A673 (cell line): Measurements from ENCODE around the gene ALB. TPM values are rescaled to one million over a fixed set of nuclear protein-coding genes. Genes with fewer than 3 reads are reported as not detected.

Experiments
- BruUV-seq: library from RNA; stranded (reverse); fragments of 400-500 nt; replicated peaks from 2 replicates; lab custom pipeline; 2021; lab: Mats Ljungman, UMichigan
- CTCF ChIA-PET: fragments of 300-600 bp; sonication (Branson Sonifier 250); formaldehyde crosslinking; loops from one replicate; lab custom pipeline; 2022; ENCODE audit warnings: antibody characterized with exemption; lab: Charles Lee
- POLR2A ChIA-PET: fragments of 300-600 bp; sonication (Branson Sonifier 250); formaldehyde crosslinking; loops from one replicate; lab custom pipeline; 2022; ENCODE audit warnings: antibody characterized with exemption; ENCODE audit not compliant: low non-redundant PET; lab: Charles Lee
- DNase-seq: peaks from one replicate; pipeline ENCODE4 v3.0.0-alpha.2; 2015; ENCODE audit warnings: low spot score
- H3K27ac ChIP-seq: fragments of 200-600 bp; sonication (generic); 2 replicates; pipeline ENCODE4 v1.5.1; 2016; ENCODE audit warnings: mixed run types, low read depth, mild to moderate bottlenecking, mixed read lengths, antibody characterized with exemption, low read length; ENCODE audit not compliant: poor library complexity, severe bottlenecking
- H3K27me3 ChIP-seq: fragments of 200-600 bp; sonication (generic); replicated peaks from 2 replicates; pipeline ENCODE4 v1.6.1; 2017; ENCODE audit warnings: mixed run types, low read depth, mild to moderate bottlenecking, mixed read lengths, antibody characterized with exemption, low read length; ENCODE audit not compliant: insufficient read depth, poor library complexity
- H3K36me3 ChIP-seq: fragments of 200-600 bp; sonication (generic); 2 replicates; pipeline ENCODE4 v1.6.1; 2016; ENCODE audit warnings: mixed run types, mild to moderate bottlenecking, mixed read lengths, antibody characterized with exemption, low read length; ENCODE audit not compliant: insufficient read depth, poor library complexity, severe bottlenecking
- H3K4me1 ChIP-seq: fragments of 200-600 bp; sonication (generic); 2 replicates; pipeline ENCODE4 v1.6.1; 2017; ENCODE audit warnings: mixed run types, mild to moderate bottlenecking, mixed read lengths, antibody characterized with exemption, low read length; ENCODE audit not compliant: insufficient read depth, poor library complexity, severe bottlenecking
- H3K4me3 ChIP-seq: fragments of 200-600 bp; sonication (generic); 2 replicates; pipeline ENCODE4 v1.5.1; 2016; ENCODE audit warnings: low read depth, mixed run types, mild to moderate bottlenecking, mixed read lengths, low read length; ENCODE audit not compliant: poor library complexity, severe bottlenecking
- H3K9me3 ChIP-seq: fragments of 200-600 bp; sonication (generic); 2 replicates; pipeline ENCODE4 v1.6.1; 2016; ENCODE audit warnings: mixed run types, low read depth, mild to moderate bottlenecking, mixed read lengths, antibody characterized with exemption, low read length; ENCODE audit not compliant: poor library complexity, severe bottlenecking
- CTCF ChIP-seq: fragments of 300-800, 200-600 bp; sonication (generic); conservative IDR thresholded peaks from 2 replicates; pipeline ENCODE4 v1.5.1; 2017; ENCODE audit warnings: low read depth, mild to moderate bottlenecking, antibody characterized with exemption, low read length, moderate library complexity, mixed read lengths
- EZH2 ChIP-seq: fragments of 200-600 bp; sonication (generic); IDR thresholded peaks from 2 replicates; pipeline ENCODE4 v1.6.1; 2017; ENCODE audit warnings: borderline replicate concordance, low read depth, mild to moderate bottlenecking, mixed read lengths, antibody characterized with exemption, low read length; ENCODE audit not compliant: poor library complexity, severe bottlenecking
- intact Hi-C: fragments of 100-400 bp; cut with micrococcal nuclease; formaldehyde crosslinking; loops from one replicate; pipeline ENCODE4 v1.10.0; 2022; ENCODE audit not compliant: unreplicated experiment
- total RNA-seq: library from RNA; stranded (reverse); gene quantifications from 2 replicates; pipeline ENCODE4 v1.2.3, GENCODE V29; 2021

ALB gene
- total RNA-seq, 1 experiment from 2014 or later: not detected

GRCh38 chr4:73417973-73418372 is 13.9 kb downstream of the ALB start:
- CTCF ChIA-PET: no interaction called here
- Histone ChIP-seq H3K4me3 (no peak overlapping the region), H3K36me3 (no peaks in the 10 kb centered on the region), H3K9me3 (no peaks in the 10 kb centered on the region), H3K27ac (no peak overlapping the region), H3K4me1 (no peaks in the 10 kb centered on the region), H3K27me3 (no peaks in the 10 kb centered on the region)
- POLR2A ChIA-PET: no interaction called here
- TF ChIP-seq CTCF (no peak), EZH2 (no peak)
- intact Hi-C loops: no loop called here
- no peak for DNase-seq
- no TSS peak for BruUV-seq

GRCh38 chr4:73418677-73419076 is 14.6 kb downstream of the ALB start:
- no peak for DNase-seq
- Histone ChIP-seq H3K4me3 (no peak overlapping the region), H3K4me1 (no peaks in the 10 kb centered on the region), H3K9me3 (no peaks in the 10 kb centered on the region), H3K27ac (no peak overlapping the region), H3K27me3 (no peaks in the 10 kb centered on the region), H3K36me3 (no peaks in the 10 kb centered on the region)
- ChIA-PET CTCF (no interaction called here), POLR2A (no interaction called here)
- no peak for TF ChIP-seq CTCF
- TF ChIP-seq EZH2: no peak
- BruUV-seq: no TSS peak
- intact Hi-C loops: no loop called here

GRCh38 chr4:73419106-73420038 is 15.3 kb downstream of the ALB start:
- Histone ChIP-seq H3K4me3 (no peak overlapping the region), H3K4me1 (no peaks in the 10 kb centered on the region), H3K27me3 (no peaks in the 10 kb centered on the region), H3K27ac (no peak overlapping the region), H3K9me3 (no peaks in the 10 kb centered on the region), H3K36me3 (no peaks in the 10 kb centered on the region)
- intact Hi-C loops: no loop called here
- BruUV-seq: no TSS peak
- DNase-seq: no peak
- ChIA-PET POLR2A (no interaction called here), CTCF (no interaction called here)
- TF ChIP-seq EZH2 (no peak), CTCF (no peak)
